H1 (cell line): ENCODE data around the gene UHMK1. TPM values are rescaled to one million over a fixed set of nuclear protein-coding genes. Genes with fewer than 3 reads are reported as not detected.

Experiments used
- CTCF ChIA-PET: fragments of 300-600 bp; sonication (Branson Sonifier 250); formaldehyde crosslinking; loops from one replicate; lab custom pipeline; 2021; ENCODE audit not compliant: partially characterized antibody; lab: Charles Lee
- POLR2A ChIA-PET: fragments of 300-600 bp; sonication (Branson Sonifier 250); formaldehyde crosslinking; loops from one replicate; lab custom pipeline; 2021; ENCODE audit warnings: inconsistent platforms; ENCODE audit not compliant: partially characterized antibody; lab: Charles Lee
- DNase-seq, 2 experiments: peaks; one replicate each; pipeline versions ENCODE4 v3.0.0 to v3.0.0-alpha.2; 2010 to 2022; ENCODE audit warnings: low spot score in 2 of 2, low read depth in 1 of 2, mixed read lengths in 1 of 2
- FAIRE-seq: peaks from 2 replicates; lab custom pipeline; 2011; peaks lifted over from hg19 to GRCh38; lab: Jason Lieb, UNC
- H2AFZ ChIP-seq: 2 replicates; pipeline ENCODE4 v1.8.1; 2012; ENCODE audit warnings: low read length, inconsistent platforms
- H2AK5ac ChIP-seq: 2 replicates; pipeline ENCODE4 v1.6.1; 2013; ENCODE audit warnings: low read depth, low read length
- H2BK120ac ChIP-seq: replicated peaks from 2 replicates; pipeline ENCODE3; 2013; ENCODE audit warnings: low read depth, low read length, inconsistent platforms
- H2BK12ac ChIP-seq: 2 replicates; pipeline ENCODE4 v1.6.1; 2013; ENCODE audit warnings: low read depth, low read length
- H2BK15ac ChIP-seq: 2 replicates; pipeline ENCODE4 v1.6.1; 2013; ENCODE audit warnings: low read length
- H2BK20ac ChIP-seq: 2 replicates; pipeline ENCODE4 v1.6.1; 2013; ENCODE audit warnings: low read length
- H2BK5ac ChIP-seq: 2 replicates; pipeline ENCODE4 v1.6.1; 2013; ENCODE audit warnings: low read depth, low read length
- H3K14ac ChIP-seq: 2 replicates; pipeline ENCODE4 v1.6.1; 2013; ENCODE audit warnings: inconsistent platforms; ENCODE audit not compliant: insufficient read length
- H3K18ac ChIP-seq: 2 replicates; pipeline ENCODE4 v1.6.1; 2013; ENCODE audit warnings: low read length; ENCODE audit errors: extremely low read depth
- H3K23ac ChIP-seq: 2 replicates; pipeline ENCODE4 v1.6.1; 2013; ENCODE audit warnings: inconsistent platforms; ENCODE audit not compliant: insufficient read length
- H3K23me2 ChIP-seq: 2 replicates; pipeline ENCODE4 v1.6.1; 2013; ENCODE audit warnings: low read depth, low read length
- H3K27ac ChIP-seq: 2 replicates; pipeline ENCODE4 v1.6.1; 2011; ENCODE audit warnings: low read depth, low read length, inconsistent platforms
- H3K27me3 ChIP-seq, 4 experiments: replicated peaks in 1 of 4; 1 replicate in 1 of 4; 2 replicates in 3 of 4; pipeline versions ENCODE4 v1.6.1 to v1.8.1; 2011 to 2013; ENCODE audit warnings: low read length in 3 of 4, mild to moderate bottlenecking in 3 of 4, inconsistent platforms in 2 of 4, mixed read lengths in 2 of 4, moderate library complexity in 1 of 4; ENCODE audit not compliant: control insufficient read depth in 3 of 4, insufficient read depth in 3 of 4; ENCODE audit errors: extremely low read depth in 1 of 4
- H3K36me3 ChIP-seq, 4 experiments: 2 replicates each; pipeline versions ENCODE4 v1.6.1 to v1.8.1; 2011 to 2013; ENCODE audit warnings: mild to moderate bottlenecking in 4 of 4, low read length in 3 of 4, moderate library complexity in 2 of 4, control low read depth in 1 of 4, inconsistent platforms in 1 of 4; ENCODE audit not compliant: insufficient read depth in 4 of 4, control insufficient read depth in 2 of 4
- H3K4ac ChIP-seq: replicated peaks from 2 replicates; pipeline ENCODE3; 2013; ENCODE audit warnings: low read length, low read depth, mixed read lengths, inconsistent platforms; ENCODE audit not compliant: insufficient read length
- H3K4me1 ChIP-seq, 4 experiments: replicated peaks in 1 of 4; 1 replicate in 1 of 4; 2 replicates in 3 of 4; pipeline versions ENCODE4 v1.6.1 to v1.8.1; 2011 to 2013; ENCODE audit warnings: low read length in 3 of 4, inconsistent platforms in 2 of 4, mixed read lengths in 1 of 4; ENCODE audit not compliant: insufficient read depth in 4 of 4, control insufficient read depth in 3 of 4
- H3K4me2 ChIP-seq, 2 experiments: 2 replicates each; pipeline versions ENCODE4 v1.6.1 to v1.8.1; 2011 to 2013; ENCODE audit warnings: low read depth in 2 of 2, low read length in 2 of 2, control low read depth in 1 of 2, inconsistent platforms in 1 of 2, mild to moderate bottlenecking in 1 of 2; ENCODE audit not compliant: insufficient read depth in 1 of 2
- H3K4me3 ChIP-seq, 4 experiments: fragments of 200-600, 300-600 bp in 1 of 4; sonication (generic), shearing (Covaris generic), sonication (Bioruptor Twin) in 1 of 4; 2 replicates each; pipeline versions ENCODE4 v1.5.1 to v1.8.1; 2011 to 2016; ENCODE audit warnings: low read length in 4 of 4, low read depth in 3 of 4, control low read depth in 2 of 4, inconsistent platforms in 2 of 4, mild to moderate bottlenecking in 2 of 4, mixed read lengths in 1 of 4, moderate library complexity in 1 of 4; ENCODE audit not compliant: insufficient read depth in 2 of 4; ENCODE audit errors: extremely low read depth in 1 of 4
- H3K56ac ChIP-seq: replicated peaks from 2 replicates; pipeline ENCODE3; 2013; ENCODE audit warnings: low read depth, mild to moderate bottlenecking, mixed read lengths, low read length, inconsistent platforms; ENCODE audit not compliant: insufficient read length
- H3K79me1 ChIP-seq: 2 replicates; pipeline ENCODE4 v1.6.1; 2013; ENCODE audit warnings: low read depth, low read length, control low read depth
- H3K79me2 ChIP-seq, 2 experiments: 2 replicates each; pipeline versions ENCODE4 v1.6.1 to v1.8.1; 2012 to 2013; ENCODE audit warnings: low read length in 2 of 2, mild to moderate bottlenecking in 2 of 2, inconsistent platforms in 1 of 2; ENCODE audit not compliant: insufficient read depth in 2 of 2, control insufficient read depth in 1 of 2
- H3K9ac ChIP-seq, 4 experiments: replicated peaks in 1 of 4; 1 replicate in 1 of 4; 2 replicates in 3 of 4; pipeline versions ENCODE4 v1.6.1 to v1.8.1; 2011 to 2013; ENCODE audit warnings: low read depth in 3 of 4, low read length in 3 of 4, control low read depth in 2 of 4, mild to moderate bottlenecking in 2 of 4, moderate library complexity in 2 of 4, inconsistent platforms in 1 of 4; ENCODE audit errors: extremely low read depth in 1 of 4
- H3K9me3 ChIP-seq, 2 experiments: 2 replicates each; pipeline versions ENCODE4 v1.6.1 to v1.8.1; 2012 to 2013; ENCODE audit warnings: mild to moderate bottlenecking in 2 of 2, moderate library complexity in 2 of 2, control low read depth in 1 of 2, inconsistent platforms in 1 of 2, low read depth in 1 of 2, low read length in 1 of 2, mixed read lengths in 1 of 2; ENCODE audit not compliant: insufficient read depth in 2 of 2
- H4K20me1 ChIP-seq, 2 experiments: replicated peaks in 1 of 2; 2 replicates each; pipeline versions ENCODE3 to v1.8.1; 2011 to 2013; ENCODE audit warnings: inconsistent platforms in 2 of 2, low read length in 2 of 2, mild to moderate bottlenecking in 1 of 2; ENCODE audit not compliant: insufficient read depth in 2 of 2, control insufficient read depth in 1 of 2
- H4K5ac ChIP-seq: 2 replicates; pipeline ENCODE4 v1.6.1; 2013; ENCODE audit warnings: low read length, low read depth, mixed read lengths, inconsistent platforms; ENCODE audit not compliant: insufficient read length
- H4K8ac ChIP-seq: 2 replicates; pipeline ENCODE4 v1.8.0; 2013; ENCODE audit warnings: mild to moderate bottlenecking, moderate library complexity, low read length, inconsistent platforms; ENCODE audit not compliant: insufficient read depth; ENCODE audit errors: extremely low read depth
- H4K91ac ChIP-seq: replicated peaks from 2 replicates; pipeline ENCODE3; 2013; ENCODE audit warnings: low read length, mixed read lengths, inconsistent platforms; ENCODE audit not compliant: insufficient read length
- CBX8 ChIP-seq: fragments of 300-800, 300-1000 bp; sonication (generic); IDR thresholded peaks from 2 replicates; pipeline ENCODE4 v1.7.1; 2016; ENCODE audit warnings: low read depth, low read length, borderline replicate concordance
- CTBP2 ChIP-seq: IDR thresholded peaks from 2 replicates; pipeline ENCODE4 v1.7.0; 2011; ENCODE audit warnings: borderline replicate concordance, mild to moderate bottlenecking, moderate library complexity, mixed read lengths, low read length; ENCODE audit not compliant: insufficient read depth, insufficient read length
- HDAC6 ChIP-seq: IDR thresholded peaks from one replicate; pipeline ENCODE4 v1.7.1; 2012; ENCODE audit warnings: low read depth, mild to moderate bottlenecking, inconsistent platforms, low read length, moderate library complexity
- JUN ChIP-seq: IDR thresholded peaks from 2 replicates; pipeline ENCODE4 v1.6.1; 2011; ENCODE audit warnings: low read depth, mild to moderate bottlenecking, improper control_type of control experiment, low read length
- KDM5A ChIP-seq: fragments of 200-600 bp; IDR thresholded peaks from 2 replicates; pipeline ENCODE4 v1.7.1; 2012; ENCODE audit warnings: mild to moderate bottlenecking, low read length, inconsistent platforms, mixed read lengths
- NRF1 ChIP-seq: IDR thresholded peaks from 2 replicates; pipeline ENCODE4 v1.6.1; 2011; ENCODE audit warnings: mild to moderate bottlenecking, low read depth, low read length, improper control_type of control experiment
- POU5F1 ChIP-seq: IDR thresholded peaks from 2 replicates; pipeline ENCODE4 v1.6.1; 2011; ENCODE audit warnings: low read depth, mild to moderate bottlenecking, low read length, moderate library complexity
- RFX5 ChIP-seq: IDR thresholded peaks from 2 replicates; pipeline ENCODE4 v1.6.1; 2011; ENCODE audit warnings: low read depth, low read length, improper control_type of control experiment, borderline replicate concordance
- RNF2 ChIP-seq: fragments of 200-900, 300-1000 bp; sonication (generic); IDR thresholded peaks from 2 replicates; pipeline ENCODE4 v1.7.1; 2016; ENCODE audit warnings: borderline replicate concordance, low read depth, mild to moderate bottlenecking, antibody characterized with exemption, low read length; ENCODE audit not compliant: poor library complexity, severe bottlenecking; ENCODE audit errors: missing control alignments
- SIN3A ChIP-seq, 2 experiments: IDR thresholded peaks in 1 of 2; conservative IDR thresholded peaks in 1 of 2; 2 replicates each; pipeline ENCODE4 v1.6.1; 2011 to 2012; ENCODE audit warnings: low read length in 2 of 2, improper control_type of control experiment in 1 of 2, low read depth in 1 of 2, mild to moderate bottlenecking in 1 of 2
- SP2 ChIP-seq: IDR thresholded peaks from 2 replicates; pipeline ENCODE4 v1.6.1; 2012; ENCODE audit warnings: mild to moderate bottlenecking, low read length, inconsistent platforms
- SRF ChIP-seq: IDR thresholded peaks from 2 replicates; pipeline ENCODE4 v1.6.1; 2011; ENCODE audit warnings: mild to moderate bottlenecking, low read depth, low read length, moderate library complexity
- SUZ12 ChIP-seq: fragments of 200-600 bp; sonication (generic); IDR thresholded peaks from 2 replicates; pipeline ENCODE4 v1.6.1; 2012; ENCODE audit warnings: mild to moderate bottlenecking, inconsistent platforms, low read length, moderate library complexity, mixed read lengths
- WGBS, 2 experiments: shearing (Covaris generic) in 1 of 2; methylation state at CpG; one replicate each; pipeline versions ENCODE4 v1.1.6 to v1.1.7; 2013 to 2015; ENCODE audit warnings: low lambda C conversion rate in 2 of 2, mixed read lengths in 2 of 2, inconsistent platforms in 1 of 2, low coverage in 1 of 2, missing lambda C conversion rate in 1 of 2; ENCODE audit not compliant: insufficient replicate concordance in 2 of 2, insufficient coverage in 1 of 2, insufficient read length in 1 of 2; ENCODE audit errors: extremely low coverage in 1 of 2, missing lambda C conversion rate in 1 of 2; 5-methylcytosine and 5-hydroxymethylcytosine counted together
- polyA plus RNA-seq, 7 experiments: library from polyadenylated mRNA; depleted of rRNA in 3 of 7; stranded (reverse) in 5 of 7; unstranded in 2 of 7; fragments of >200 nt in 5 of 7; fragments of 200-250 nt in 2 of 7; gene quantifications; 1 replicate in 5 of 7; 2 replicates in 1 of 7; 4 replicates in 1 of 7; pipeline versions ENCODE4 v1.2.1 to v1.2.3, GENCODE V29; 2011 to 2013; ENCODE audit warnings: missing spikeins in 2 of 7, mixed read lengths in 2 of 7
- total RNA-seq: library from RNA; stranded (reverse); fragmentation: NEBNext Ultra II Directional; extraction: Animal tissue kit (Norgen Biotek cat#: 25700); gene quantifications from 2 replicates; pipeline ENCODE4 v1.2.1, GENCODE V29; 2021

Gene UHMK1
- total and polyA plus RNA-seq, 2 of the 8 experiments (the other 6 are each of a cell fraction or from before 2014, with no cell fraction given): 4.6 to 16.1 TPM

GRCh38 chr1:162538815-162539431, 41.3 kb downstream of the UHMK1 start:
- POLR2A ChIA-PET: no interaction called here
- Histone ChIP-seq H3K27me3 (no peaks in the 10 kb centered on the region), H2BK5ac (no peak overlapping the region), H3K36me3 (no peaks in the 10 kb centered on the region), H2BK120ac (no peak overlapping the region), H2BK12ac (no peak overlapping the region), H3K9me3 (0 out of 4 replicates have a peak, but pooled peaks cover 0 to 3% of the 10 kb centered on the region in 2 experiments), H2AK5ac (no peak overlapping the region), H2BK20ac (no peak overlapping the region), H4K8ac (no peak overlapping the region), H3K56ac (no peak overlapping the region), H3K23me2 (no peaks in the 10 kb centered on the region), H3K18ac (no peak overlapping the region), H4K20me1 (no peaks in the 10 kb centered on the region), H3K14ac (no peak overlapping the region), H3K27ac (no peak overlapping the region), H4K91ac (no peak overlapping the region), H3K4ac (no peak overlapping the region), H3K4me3 (no peak overlapping the region), H2BK15ac (no peak overlapping the region), H3K4me2 (no peak overlapping the region), H3K23ac (no peak overlapping the region), H3K79me2 (no peaks in the 10 kb centered on the region), H3K9ac (no peak overlapping the region), H3K4me1 (no peaks in the 10 kb centered on the region), H3K79me1 (no peaks in the 10 kb centered on the region), H4K5ac (no peak overlapping the region), H2AFZ (no peak overlapping the region)
- 73% methylated on average over 1 of the region's 1 CpG; no CpG with 5 or more reads in 1 of the 2 experiments for WGBS, 2 experiments
- DNase-seq (no peak), FAIRE-seq (no peak)
- CTCF ChIA-PET: interaction anchor here (1.6 kb wide), 1 partner anchor 9 kb away, joined by 3 read pairs; no protein-coding TSS in a partner anchor
- TF ChIP-seq SRF: no peak
- no peak for TF ChIP-seq RNF2
- no peak for TF ChIP-seq NRF1
- TF ChIP-seq POU5F1: no peak
- no peak for TF ChIP-seq SP2
- TF ChIP-seq SIN3A (conservative IDR thresholded peaks at IDR 0.05 in 1 of 2, IDR thresholded peaks at IDR 0.05 in 1 of 2; ENCODE audit: low read depth in 1 of 2, low read length in 2 of 2): no peak
- no peak for TF ChIP-seq JUN
- no peak for TF ChIP-seq KDM5A
- TF ChIP-seq HDAC6: no peak
- no peak for TF ChIP-seq SUZ12
- no peak for TF ChIP-seq CBX8
- TF ChIP-seq RFX5: no peak
- no peak for TF ChIP-seq CTBP2
